BJ (cell line): Measurements from ENCODE around the gene KPNA4. TPM values are rescaled to one million over a fixed set of nuclear protein-coding genes. Genes with fewer than 3 reads are reported as not detected.
A peak's percentile ranks its signal among the peaks of the same experiment; 100 is the strongest.

Experiments
- CTCF ChIA-PET: fragments of 350-600 bp; formaldehyde crosslinking; extraction: SDS; loops from one replicate; lab custom pipeline; 2021; ENCODE audit warnings: antibody characterized with exemption, inconsistent platforms; lab: Yijun Ruan, JAX
- POLR2A ChIA-PET: fragments of 300-600 bp; sonication (Branson Sonifier 250); formaldehyde crosslinking; extraction: SDS; loops from one replicate; lab custom pipeline; 2021; ENCODE audit warnings: antibody characterized with exemption; lab: Charles Lee
- DNase-seq: peaks from one replicate; pipeline ENCODE4 v3.0.0-alpha.2; 2011; ENCODE audit warnings: low read depth
- H3K27me3 ChIP-seq: 2 replicates; pipeline ENCODE4 v1.6.0; 2011; ENCODE audit warnings: low read length; ENCODE audit not compliant: control insufficient read depth, insufficient read depth
- H3K36me3 ChIP-seq: 2 replicates; pipeline ENCODE4 v1.5.1; 2011; ENCODE audit warnings: low read length; ENCODE audit not compliant: control insufficient read depth, insufficient read depth
- H3K4me3 ChIP-seq: 2 replicates; pipeline ENCODE4 v1.5.1; 2011; ENCODE audit warnings: low read depth, mild to moderate bottlenecking, control low read depth, low read length
- CTCF ChIP-seq: IDR thresholded peaks from 2 replicates; pipeline ENCODE4 v1.5.1; 2011; ENCODE audit warnings: low read depth, mild to moderate bottlenecking, control low read depth, inconsistent platforms, low read length, moderate library complexity; ENCODE audit not compliant: insufficient read depth
- polyA plus RNA-seq: library from polyadenylated mRNA; depleted of rRNA; stranded (reverse); fragments of >200 nt; gene quantifications from 2 replicates; pipeline ENCODE4 v1.2.3, GENCODE V29; 2011

The KPNA4 gene
- polyA plus RNA-seq, 1 experiment = 9.8 TPM

- TF ChIP-seq CTCF = no peak
- H3K27me3 ChIP-seq = no peaks in the 10 kb centered on the region
- no peak for DNase-seq
- H3K4me3 ChIP-seq = no peak overlapping the region
- no peaks in the 10 kb centered on the region for H3K36me3 ChIP-seq
- POLR2A ChIA-PET = no interaction called here
- CTCF ChIA-PET = no interaction called here
Observed at GRCh38 chr3:160477750-160478149, 87.6 kb downstream of the KPNA4 start.

DNA sequence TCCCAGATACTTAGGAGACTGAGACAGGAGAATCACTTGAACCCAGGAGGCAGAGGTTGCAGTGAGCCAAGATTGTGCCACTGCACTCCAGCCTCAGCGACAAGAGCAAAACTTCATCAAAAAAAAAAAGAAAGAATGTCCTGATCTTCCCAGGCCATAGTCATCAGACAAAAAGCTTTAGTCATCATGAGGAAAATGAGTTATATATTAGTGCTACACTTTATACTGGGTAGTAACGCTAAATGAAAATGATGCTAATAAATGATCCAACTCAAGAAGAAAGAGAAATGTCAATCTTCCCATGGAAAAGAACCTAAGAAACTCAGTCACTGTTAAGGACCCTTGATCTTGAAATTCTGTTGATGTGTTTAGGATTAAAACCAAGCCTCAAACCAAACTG, 89.5 kb downstream of the KPNA4 start:
- Histone ChIP-seq H3K27me3 (no peaks in the 10 kb centered on the region), H3K4me3 (no peak overlapping the region), H3K36me3 (no peaks in the 10 kb centered on the region)
- CTCF ChIA-PET = no interaction called here
- DNase-seq = no peak
- no peak for TF ChIP-seq CTCF
- POLR2A ChIA-PET = no interaction called here

- DNase-seq = no peak
- H3K4me3 ChIP-seq = no peak overlapping the region
- H3K27me3 ChIP-seq = no peaks in the 10 kb centered on the region
- no peak for TF ChIP-seq CTCF
- ChIA-PET POLR2A (no interaction called here), CTCF (interaction anchor here (0.6 kb wide), 1 partner anchor 68 kb away, joined by 5 read pairs; no protein-coding TSS in a partner anchor)
- no peaks in the 10 kb centered on the region for H3K36me3 ChIP-seq
Observed at GRCh38 chr3:160475153-160475552, 90.2 kb downstream of the KPNA4 start.

DNA sequence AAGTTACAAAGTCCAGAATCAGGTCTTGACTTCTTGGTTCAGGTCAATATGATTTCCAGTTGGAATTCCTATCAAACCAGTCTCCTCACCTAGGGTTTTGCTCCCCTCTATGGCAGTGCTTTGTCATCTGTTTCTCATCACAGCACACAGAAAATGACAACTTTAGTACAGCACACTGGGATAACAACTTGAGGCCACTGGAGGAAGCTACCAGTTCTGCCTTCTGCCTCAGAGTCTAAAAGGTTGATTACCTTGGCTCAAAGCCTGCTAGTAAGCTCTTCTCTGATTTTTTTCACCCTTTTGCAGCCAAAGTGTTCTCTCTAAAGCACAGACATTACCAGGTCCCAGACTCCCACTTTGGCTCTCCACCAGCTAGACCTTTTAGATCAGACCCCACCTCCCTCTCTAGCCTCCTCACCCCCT, 90.9 kb downstream of the KPNA4 start:
- ChIA-PET CTCF (interaction anchor here (0.6 kb wide), 1 partner anchor 67 kb away, joined by 5 read pairs; no protein-coding TSS in a partner anchor), POLR2A (interaction anchor here (0.6 to 0.9 kb wide), 3 partner anchors 24 to 628 kb away, joined by 3 to 6 read pairs (median 6); partner anchors contain the start of gene TRIM59)
- no peak overlapping the region for H3K4me3 ChIP-seq
- H3K27me3 ChIP-seq = no peaks in the 10 kb centered on the region
- no peaks in the 10 kb centered on the region for H3K36me3 ChIP-seq
- no peak for TF ChIP-seq CTCF
- no peak for DNase-seq

- ChIA-PET CTCF (interaction anchor here (1.3 to 1.4 kb wide), 2 partner anchors 9 to 59 kb away, joined by 3 read pairs; no protein-coding TSS in a partner anchor), POLR2A (interaction anchor here (0.9 kb wide), 1 partner anchor 24 kb away, joined by 6 read pairs; the partner anchor contains the start of gene TRIM59)
- peak; percentile 84 for DNase-seq
- no peak for TF ChIP-seq CTCF
- H3K36me3 ChIP-seq = no peaks in the 10 kb centered on the region
- no peak overlapping the region for H3K4me3 ChIP-seq
- no peaks in the 10 kb centered on the region for H3K27me3 ChIP-seq
Observed at GRCh38 chr3:160473978-160474377, 91.4 kb downstream of the KPNA4 start.
